ENCODE measurements around the gene MSL3B.

MSL3B gene

GRCh38 chr2:233835230-233836186 is 32.7 kb downstream of the MSL3B start:
- DNase-seq (ENCODE audit: low read depth in 4 of 4, low spot score in 3 of 4), result no peak

GRCh38 chr2:233833345-233833744 is 34.8 kb downstream of the MSL3B start:
- no peak for DNase-seq (ENCODE audit: low read depth in 4 of 4, low spot score in 3 of 4)

GRCh38 chr2:233832869-233833311 is 35.3 kb downstream of the MSL3B start:
- DNase-seq (ENCODE audit: low read depth in 4 of 4, low spot score in 3 of 4), result peak in 1 of 4 donors; percentile 4

DNA sequence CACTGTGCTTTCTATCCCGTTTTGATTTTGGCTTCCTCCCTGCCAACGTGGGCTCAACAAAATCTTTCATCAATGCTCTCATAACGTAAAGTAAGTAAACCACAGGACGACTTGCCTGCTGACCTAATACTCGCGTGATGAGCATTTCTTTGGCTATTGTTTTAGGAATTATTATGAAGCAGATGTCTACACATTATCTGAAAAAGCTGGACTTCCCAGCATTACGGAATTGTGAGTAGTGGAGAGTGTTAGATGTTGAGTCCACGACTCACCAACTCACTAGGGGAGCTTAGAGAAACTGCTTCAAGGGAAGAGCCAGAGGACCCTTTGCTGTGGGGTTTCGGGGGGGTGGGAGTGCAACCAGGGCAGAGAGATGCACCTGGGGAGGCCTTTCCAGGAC is 35.8 kb downstream of the MSL3B start:
- DNase-seq (ENCODE audit: low read depth in 4 of 4, low spot score in 3 of 4), result no peak

- DNase-seq (ENCODE audit: low read depth in 4 of 4, low spot score in 3 of 4), result no peak
These were observed 36.3 kb downstream of the MSL3B start for GRCh38 chr2:233831861-233832260.

DNA sequence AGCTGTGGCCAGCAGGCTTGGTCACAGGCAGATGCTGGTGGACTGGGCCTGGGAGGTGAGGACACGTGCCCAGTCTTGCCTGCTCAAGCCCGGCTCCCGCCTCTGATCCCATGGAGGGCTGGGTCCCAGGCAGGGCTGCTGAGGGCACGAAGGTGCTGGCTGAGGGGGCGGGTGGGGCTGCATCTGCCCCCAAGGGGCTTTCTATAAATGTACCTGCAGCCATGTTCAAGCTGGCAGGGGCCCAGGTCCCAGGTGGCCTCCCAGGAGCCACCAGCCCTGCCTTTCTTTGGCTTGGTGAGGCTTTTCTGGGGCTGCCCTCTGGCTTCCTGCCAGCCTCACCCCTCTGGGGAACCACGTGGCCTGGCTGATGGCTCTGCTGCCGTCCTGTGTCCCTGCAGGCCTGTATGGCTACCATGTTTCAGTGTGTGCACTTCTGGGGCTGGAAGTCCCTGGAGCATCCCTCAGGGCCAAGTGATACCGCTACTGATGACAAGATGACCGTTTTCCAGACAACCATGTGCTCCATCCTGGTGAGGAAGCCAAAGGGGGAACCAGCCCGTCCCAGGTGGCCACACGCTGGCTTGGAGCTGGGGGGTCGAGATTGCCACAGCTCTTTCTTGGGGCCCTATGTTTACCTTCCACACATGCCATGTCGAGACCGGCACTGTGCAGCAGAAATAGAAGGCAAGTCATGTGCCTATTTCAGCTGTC is 37.0 kb downstream of the MSL3B start:
- no peak for DNase-seq (ENCODE audit: low read depth in 4 of 4, low spot score in 3 of 4)

DNA sequence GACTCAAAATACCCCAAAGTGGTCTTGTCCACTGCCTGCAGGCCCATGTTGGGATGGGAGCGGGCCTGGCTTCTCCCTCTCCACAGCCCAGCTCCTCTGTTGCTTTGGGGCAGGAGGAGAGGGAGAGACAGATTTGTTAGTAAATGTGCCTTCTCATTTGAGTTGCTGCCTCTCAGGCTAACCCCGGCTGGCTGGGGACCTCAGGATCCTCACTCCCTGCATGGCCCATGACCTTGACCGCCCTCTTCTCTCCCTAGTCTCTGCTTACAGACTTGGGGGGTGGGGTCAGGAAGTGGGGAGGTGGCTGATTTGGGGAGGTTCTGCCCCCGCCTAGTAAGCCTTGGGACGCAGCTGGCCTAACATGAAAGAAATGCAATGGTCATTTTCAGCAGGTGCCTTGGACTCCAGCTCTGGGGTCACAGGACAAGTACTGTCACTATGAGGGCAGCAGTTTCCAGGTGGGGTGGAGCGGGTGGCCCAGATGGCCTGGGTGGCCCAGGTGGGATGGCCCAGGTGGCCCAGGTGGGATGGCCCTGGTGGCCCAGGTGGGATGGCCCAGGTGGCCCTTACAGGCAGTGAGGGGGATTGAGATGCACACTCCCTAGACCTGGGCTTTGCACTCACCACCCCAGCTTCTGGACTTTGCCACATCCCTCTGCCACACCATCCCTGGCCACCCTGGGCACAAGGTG is 37.9 kb downstream of the MSL3B start:
- no peak for DNase-seq (ENCODE audit: low read depth in 4 of 4, low spot score in 3 of 4)

GRCh38 chr2:233829193-233830110 is 38.7 kb downstream of the MSL3B start:
- DNase-seq (ENCODE audit: low read depth in 4 of 4, low spot score in 3 of 4), result no peak

DNA sequence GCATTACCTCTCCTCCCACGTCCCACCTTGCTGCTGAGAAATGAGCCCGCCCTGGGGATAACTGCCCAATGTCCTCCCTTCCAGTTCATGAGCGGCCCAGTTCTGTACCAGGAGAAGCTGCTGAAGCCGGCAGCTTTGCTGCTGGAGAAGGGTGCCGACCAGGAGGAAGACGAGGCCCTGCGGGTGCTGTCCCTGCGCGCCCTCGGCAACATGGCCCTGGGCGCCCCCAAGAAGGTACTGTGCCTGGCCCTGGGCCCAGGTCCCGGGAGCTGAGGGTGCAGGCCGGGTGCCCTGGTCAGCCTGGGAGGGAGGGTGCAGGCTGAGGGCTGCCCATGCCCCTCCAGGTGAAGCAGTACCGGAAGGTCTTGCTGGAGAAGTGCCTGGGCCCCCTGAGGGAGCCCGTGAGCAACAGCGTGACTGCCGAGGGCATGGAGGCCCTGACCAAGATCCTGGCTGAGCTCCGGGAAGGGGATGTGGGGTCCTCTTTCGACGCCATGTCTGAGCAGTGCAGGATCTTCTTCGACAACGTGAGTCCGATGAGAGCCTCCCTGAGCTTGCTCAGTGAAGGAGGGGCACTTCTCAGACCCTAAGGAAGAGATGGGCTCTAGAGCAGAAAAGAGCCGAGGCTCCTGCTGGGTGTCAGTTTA is 39.5 kb downstream of the MSL3B start:
- DNase-seq (ENCODE audit: low read depth in 4 of 4, low spot score in 3 of 4), result no peak

DNA sequence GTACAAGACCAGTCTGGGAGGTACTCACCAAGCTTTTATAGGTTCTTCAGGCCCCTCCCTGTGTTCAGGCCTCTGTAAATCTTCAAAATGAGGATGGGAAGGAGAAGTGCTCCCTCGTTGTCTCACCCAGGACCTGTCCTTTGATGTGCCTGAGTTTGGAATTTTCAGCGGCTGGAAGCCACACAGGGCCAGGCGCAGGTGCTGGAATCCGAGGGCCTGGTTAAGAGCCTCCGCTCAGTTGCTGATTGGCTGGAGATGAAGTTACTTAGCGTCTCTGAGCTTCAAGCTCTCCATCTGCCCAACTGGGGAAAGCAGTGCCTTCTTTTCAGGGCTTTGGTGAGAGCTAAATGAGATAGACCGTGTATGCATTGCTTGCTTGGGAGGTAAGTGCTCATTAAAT is 43.8 kb downstream of the MSL3B start:
- no peak for DNase-seq (ENCODE audit: low read depth in 4 of 4, low spot score in 3 of 4)

DNA sequence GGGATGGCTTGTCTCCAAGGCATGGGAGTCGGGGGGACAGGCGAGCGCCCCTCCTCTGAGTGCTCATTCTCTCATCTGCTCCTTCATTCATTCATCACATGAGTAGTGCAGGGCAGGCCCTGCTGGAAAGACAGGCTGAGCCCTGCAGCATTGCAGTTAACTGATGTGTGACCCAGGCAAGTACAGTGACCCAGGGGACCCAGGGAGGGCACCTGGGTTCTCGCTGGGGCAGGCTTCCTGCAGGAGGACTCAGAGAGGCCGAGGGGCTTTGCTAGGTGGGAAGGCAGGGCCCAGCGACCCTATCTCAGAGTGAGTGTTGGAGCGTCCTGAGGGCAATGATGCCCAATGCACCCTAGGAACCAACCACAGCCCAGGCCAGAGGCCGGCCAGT is 44.5 kb downstream of the MSL3B start:
- no peak for DNase-seq (ENCODE audit: low read depth in 4 of 4, low spot score in 3 of 4)

- no peak for DNase-seq (ENCODE audit: low read depth in 4 of 4, low spot score in 3 of 4)
These were observed 45.1 kb downstream of the MSL3B start for GRCh38 chr2:233822781-233823730.

DNA sequence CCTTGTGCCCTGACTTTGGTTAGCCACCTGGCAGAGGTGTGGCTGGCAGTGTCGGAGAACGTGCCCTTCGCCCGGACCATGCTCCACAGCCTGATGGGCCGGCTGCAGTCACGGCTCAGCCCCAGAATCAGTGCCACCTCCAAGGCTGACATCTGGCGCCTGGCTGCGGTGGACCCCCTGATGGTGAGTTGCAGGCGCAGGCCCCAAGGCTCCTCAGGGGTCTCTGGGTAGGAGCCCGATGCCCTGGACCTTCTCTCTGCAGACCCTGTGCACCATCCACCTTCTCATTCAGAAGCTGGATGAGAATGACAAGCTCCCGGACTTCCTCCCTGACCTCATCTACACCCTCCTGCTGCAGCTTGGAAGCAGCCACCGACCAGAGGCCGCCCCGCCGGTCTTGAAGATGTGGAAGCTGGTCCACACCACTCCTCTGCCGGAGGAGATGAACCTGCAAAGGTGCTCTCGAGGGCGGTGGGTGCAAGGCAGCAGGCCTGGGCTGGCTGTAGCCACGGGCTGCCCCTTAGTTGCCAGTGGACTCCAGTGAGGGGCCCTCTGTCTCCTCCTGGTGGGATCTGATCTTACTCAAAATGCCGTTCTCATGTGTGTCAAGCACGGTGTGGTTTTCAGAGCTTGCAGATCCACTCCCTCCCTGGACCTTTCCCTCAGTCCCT is 46.0 kb downstream of the MSL3B start:
- DNase-seq (ENCODE audit: low read depth in 4 of 4, low spot score in 3 of 4), result no peak

DNA sequence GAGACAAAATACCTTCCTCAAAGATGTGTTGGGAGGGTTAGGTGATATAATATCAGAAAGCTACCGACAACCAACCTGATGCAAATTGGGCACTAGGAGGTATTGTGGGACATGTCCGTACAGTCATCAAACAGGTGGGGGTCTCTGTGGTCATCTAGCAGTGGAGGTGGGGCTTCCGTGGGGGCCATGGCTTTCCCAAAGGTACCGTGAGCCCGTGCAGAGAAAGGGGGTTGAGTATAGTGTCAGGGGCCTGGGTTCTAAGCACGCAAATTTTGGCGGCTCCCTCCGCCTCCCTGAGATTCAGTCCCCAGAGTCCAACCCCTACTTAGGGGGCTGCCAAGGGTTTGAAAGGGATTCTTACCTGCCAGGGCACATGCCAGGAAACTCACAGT is 46.5 kb downstream of the MSL3B start:
- DNase-seq (ENCODE audit: low read depth in 4 of 4, low spot score in 3 of 4), result no peak

DNA sequence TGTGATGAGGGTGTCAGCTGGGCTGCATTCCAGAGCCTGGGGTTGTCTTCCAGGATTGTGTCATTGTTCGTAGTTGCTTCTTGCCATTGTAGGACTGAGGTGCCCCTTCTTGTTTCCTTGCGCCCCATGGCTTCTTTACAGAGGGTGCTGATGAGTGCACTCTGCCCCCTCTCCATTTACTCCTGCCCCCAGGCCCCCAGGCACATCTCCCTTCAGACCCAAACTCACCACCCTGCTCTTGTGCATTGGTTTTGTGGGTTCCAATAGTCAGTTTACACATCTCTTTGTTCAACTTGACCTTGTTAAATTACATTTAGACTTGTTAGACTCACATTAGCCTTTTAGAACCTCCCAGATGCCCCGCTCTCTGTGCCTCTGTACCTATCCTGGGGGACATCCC is 47.0 kb downstream of the MSL3B start:
- no peak for DNase-seq (ENCODE audit: low read depth in 4 of 4, low spot score in 3 of 4)

GRCh38 chr2:233820774-233821105 is 47.4 kb downstream of the MSL3B start:
- DNase-seq (ENCODE audit: low read depth in 4 of 4, low spot score in 3 of 4), result no peak

DNA sequence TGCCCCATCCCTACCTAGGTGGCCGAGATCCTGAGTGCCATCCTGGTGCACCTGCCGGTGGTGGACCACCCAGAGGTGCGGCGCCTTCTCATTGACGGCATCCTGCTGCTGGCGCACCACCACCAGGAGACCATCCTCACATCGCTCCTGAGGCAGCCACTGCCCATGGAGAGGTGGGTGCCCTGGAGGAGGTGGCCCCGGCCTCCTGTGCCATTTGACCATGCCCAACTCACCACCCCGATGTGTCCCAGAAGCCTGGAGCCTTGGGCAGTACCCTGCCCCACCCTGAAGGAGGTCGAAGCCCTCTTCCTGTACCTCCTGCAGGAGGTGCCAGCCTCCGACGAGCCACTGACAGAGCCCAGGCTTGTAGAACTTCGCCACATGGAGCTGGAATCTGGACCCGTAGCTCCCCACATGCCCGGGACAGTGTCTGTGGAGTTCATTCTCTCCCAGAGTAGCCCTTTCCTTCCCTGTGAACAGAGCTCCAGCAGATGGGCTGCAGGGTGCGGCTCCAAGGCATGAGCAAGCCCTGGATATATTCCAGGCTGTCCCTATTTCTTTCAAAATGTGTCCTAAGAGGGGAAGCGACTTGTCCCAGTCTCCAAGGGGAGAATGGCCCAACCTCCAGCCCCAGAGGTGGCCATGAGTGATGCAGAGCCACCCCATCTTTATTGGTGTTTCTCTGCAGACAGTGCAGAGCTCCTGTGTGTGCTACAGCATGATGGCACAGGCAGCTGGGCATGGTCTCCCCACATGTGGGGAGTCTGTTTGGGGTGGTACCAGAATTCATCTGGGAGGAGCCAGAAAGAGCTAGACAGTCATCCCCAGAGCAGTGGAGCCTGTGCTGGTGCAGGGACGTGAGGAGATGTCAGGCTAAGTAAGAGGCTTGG is 48.1 kb downstream of the MSL3B start:
- no peak for DNase-seq (ENCODE audit: low read depth in 4 of 4, low spot score in 3 of 4)

All from right renal pelvis (tissue), 4 donors.